AG04450 (cell line): ENCODE measurements around the gene ADIPOR1. TPM values are rescaled to one million over a fixed set of nuclear protein-coding genes. Genes with fewer than 3 reads are reported as not detected.

ENCODE experiments used
- CTCF ChIA-PET: fragments of 300-600, 350-600 bp; formaldehyde crosslinking; extraction: SDS; loops from one replicate; lab custom pipeline; 2022; ENCODE audit warnings: antibody characterized with exemption, inconsistent platforms; lab: Charles Lee
- POLR2A ChIA-PET: fragments of 350-600 bp; formaldehyde crosslinking; extraction: SDS; loops from one replicate; lab custom pipeline; 2021; ENCODE audit warnings: antibody characterized with exemption, inconsistent platforms; lab: Yijun Ruan, JAX
- DNase-seq: peaks from one replicate; pipeline ENCODE4 v3.0.0-alpha.2; 2011; ENCODE audit warnings: low read depth, low spot score
- H3K27ac ChIP-seq: one replicate; pipeline ENCODE4 v1.5.1; 2012; ENCODE audit warnings: low read depth, low read length, control low read depth
- H3K27me3 ChIP-seq: one replicate; pipeline ENCODE4 v1.6.0; 2012; ENCODE audit warnings: low read length; ENCODE audit not compliant: control insufficient read depth, insufficient read depth
- H3K4me3 ChIP-seq: 2 replicates; pipeline ENCODE4 v1.5.1; 2011; ENCODE audit warnings: mild to moderate bottlenecking, low read depth, low read length, control low read depth
- H3K9me3 ChIP-seq: 2 replicates; pipeline ENCODE4 v1.5.1; 2012; ENCODE audit warnings: low read length; ENCODE audit not compliant: control insufficient read depth, insufficient read depth
- polyA plus RNA-seq: library from polyadenylated mRNA; depleted of rRNA; stranded (reverse); fragments of >200 nt; gene quantifications from 2 replicates; pipeline ENCODE4 v1.2.3, GENCODE V29; 2011
- TF ChIP-seq, protein P1 (sequence below): IDR thresholded peaks from 2 replicates; pipeline ENCODE4 v1.5.1; 2011; ENCODE audit warnings: low read depth, low read length, control low read depth, inconsistent platforms

Gene ADIPOR1
- polyA plus RNA-seq, 1 experiment: 124 TPM

- TF ChIP-seq, protein P1, sequence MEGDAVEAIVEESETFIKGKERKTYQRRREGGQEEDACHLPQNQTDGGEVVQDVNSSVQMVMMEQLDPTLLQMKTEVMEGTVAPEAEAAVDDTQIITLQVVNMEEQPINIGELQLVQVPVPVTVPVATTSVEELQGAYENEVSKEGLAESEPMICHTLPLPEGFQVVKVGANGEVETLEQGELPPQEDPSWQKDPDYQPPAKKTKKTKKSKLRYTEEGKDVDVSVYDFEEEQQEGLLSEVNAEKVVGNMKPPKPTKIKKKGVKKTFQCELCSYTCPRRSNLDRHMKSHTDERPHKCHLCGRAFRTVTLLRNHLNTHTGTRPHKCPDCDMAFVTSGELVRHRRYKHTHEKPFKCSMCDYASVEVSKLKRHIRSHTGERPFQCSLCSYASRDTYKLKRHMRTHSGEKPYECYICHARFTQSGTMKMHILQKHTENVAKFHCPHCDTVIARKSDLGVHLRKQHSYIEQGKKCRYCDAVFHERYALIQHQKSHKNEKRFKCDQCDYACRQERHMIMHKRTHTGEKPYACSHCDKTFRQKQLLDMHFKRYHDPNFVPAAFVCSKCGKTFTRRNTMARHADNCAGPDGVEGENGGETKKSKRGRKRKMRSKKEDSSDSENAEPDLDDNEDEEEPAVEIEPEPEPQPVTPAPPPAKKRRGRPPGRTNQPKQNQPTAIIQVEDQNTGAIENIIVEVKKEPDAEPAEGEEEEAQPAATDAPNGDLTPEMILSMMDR: no peak
- POLR2A ChIA-PET: no interaction called here
- Histone ChIP-seq H3K4me3 (no peak overlapping the region), H3K27ac (no peak overlapping the region), H3K27me3 (peaks cover 38% of the 10 kb centered on the region), H3K9me3 (no peaks in the 10 kb centered on the region)
- CTCF ChIA-PET: no interaction called here
- DNase-seq: no peak
Observed at GRCh38 chr1:202982715-202983430, 24.8 kb upstream of the ADIPOR1 start.

DNA sequence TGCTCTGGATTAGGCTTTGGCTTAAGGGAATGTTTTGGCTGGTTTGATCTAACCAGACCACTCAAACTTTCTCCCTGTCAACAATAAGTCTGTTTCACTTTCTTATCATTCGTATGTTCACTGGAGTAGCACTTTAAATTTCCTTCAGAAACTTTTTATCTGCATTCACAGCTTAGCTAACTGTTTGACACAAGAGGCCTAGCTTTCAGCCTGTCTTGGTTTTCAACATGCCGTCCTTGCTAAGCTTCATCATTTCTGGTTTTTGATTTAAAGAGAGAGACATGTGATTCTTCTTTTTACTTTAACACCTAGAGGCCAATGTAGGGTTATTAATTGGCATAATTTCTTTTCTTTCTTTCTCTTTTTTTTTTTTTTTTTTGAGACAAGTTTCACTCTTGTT lies 23.8 kb upstream of the ADIPOR1 start:
- POLR2A ChIA-PET: no interaction called here
- H3K27me3 ChIP-seq: peaks cover 37% of the 10 kb centered on the region
- no peak overlapping the region for H3K4me3 ChIP-seq
- TF ChIP-seq, protein P1: no peak
- no peaks in the 10 kb centered on the region for H3K9me3 ChIP-seq
- no peak overlapping the region for H3K27ac ChIP-seq
- CTCF ChIA-PET: interaction anchor here (0.8 to 1.0 kb wide), 2 partner anchors 14 to 285 kb away, joined by 4 read pairs; no protein-coding TSS in a partner anchor
- DNase-seq: no peak

DNA sequence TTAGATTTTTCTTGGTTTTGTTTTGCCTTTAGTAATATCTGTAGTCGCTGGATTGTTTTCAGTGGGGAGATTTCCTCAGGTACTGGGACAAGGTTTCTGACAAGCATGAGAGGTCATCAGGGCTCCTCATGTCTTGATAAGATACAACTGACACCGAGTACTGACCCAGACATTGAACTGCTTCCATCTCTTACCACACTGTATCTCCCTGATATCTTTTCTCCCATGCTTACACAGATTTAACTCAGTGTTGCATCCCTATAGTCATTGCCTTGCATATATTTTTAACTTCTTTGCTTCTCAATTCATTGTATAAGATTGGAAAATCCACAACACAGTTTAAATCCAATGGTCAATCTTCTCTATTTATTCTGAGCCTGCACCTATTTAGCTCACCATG lies 21.3 kb upstream of the ADIPOR1 start:
- H3K9me3 ChIP-seq: no peaks in the 10 kb centered on the region
- H3K27me3 ChIP-seq: peaks cover 37% of the 10 kb centered on the region
- no peak overlapping the region for H3K27ac ChIP-seq
- CTCF ChIA-PET: interaction anchor here (0.9 kb wide), 1 partner anchor 10 kb away, joined by 3 read pairs; no protein-coding TSS in a partner anchor
- POLR2A ChIA-PET: no interaction called here
- DNase-seq: no peak
- no peak overlapping the region for H3K4me3 ChIP-seq
- TF ChIP-seq, protein P1: no peak

GRCh38 chr1:202976633-202977032 lies 18.5 kb upstream of the ADIPOR1 start:
- peaks cover 37% of the 10 kb centered on the region for H3K27me3 ChIP-seq
- ChIA-PET POLR2A (interaction anchor here (0.5 kb wide), 1 partner anchor 835 kb away, joined by 3 read pairs; no protein-coding TSS in a partner anchor), CTCF (no interaction called here)
- DNase-seq: no peak
- H3K27ac ChIP-seq: no peak overlapping the region
- TF ChIP-seq, protein P1: no peak
- no peak overlapping the region for H3K4me3 ChIP-seq
- H3K9me3 ChIP-seq: no peaks in the 10 kb centered on the region

DNA sequence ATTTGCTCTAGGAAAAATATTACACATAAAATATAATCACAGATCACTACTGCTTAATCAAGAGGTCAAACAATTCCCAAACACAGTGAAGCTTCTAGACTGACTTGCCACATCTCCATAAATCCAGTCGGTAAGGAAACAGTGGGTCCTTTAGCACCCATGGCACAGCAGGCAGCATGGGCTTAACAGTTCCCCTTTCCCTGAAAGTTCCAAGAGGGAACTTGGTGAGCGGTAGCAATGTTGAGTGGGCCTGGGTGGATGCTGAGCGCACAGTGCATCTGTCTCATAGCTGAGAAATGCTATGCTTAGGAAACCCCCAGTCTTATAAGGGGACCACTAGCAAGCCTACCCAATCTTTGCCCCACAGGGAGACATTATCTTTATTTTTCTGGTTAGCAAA lies 16.7 kb upstream of the ADIPOR1 start:
- Histone ChIP-seq H3K4me3 (no peak overlapping the region), H3K27ac (no peak overlapping the region), H3K27me3 (peaks cover 31% of the 10 kb centered on the region), H3K9me3 (no peaks in the 10 kb centered on the region)
- TF ChIP-seq, protein P1: no peak
- CTCF ChIA-PET: no interaction called here
- POLR2A ChIA-PET: no interaction called here
- no peak for DNase-seq
